ENCODE results near the gene KRT3.
"Not testable (repeated sequence)": the region's sequence is repeated elsewhere in the genome, so short reads cannot be mapped to it uniquely, and the experiment has no call there.

KRT3 gene

DNA sequence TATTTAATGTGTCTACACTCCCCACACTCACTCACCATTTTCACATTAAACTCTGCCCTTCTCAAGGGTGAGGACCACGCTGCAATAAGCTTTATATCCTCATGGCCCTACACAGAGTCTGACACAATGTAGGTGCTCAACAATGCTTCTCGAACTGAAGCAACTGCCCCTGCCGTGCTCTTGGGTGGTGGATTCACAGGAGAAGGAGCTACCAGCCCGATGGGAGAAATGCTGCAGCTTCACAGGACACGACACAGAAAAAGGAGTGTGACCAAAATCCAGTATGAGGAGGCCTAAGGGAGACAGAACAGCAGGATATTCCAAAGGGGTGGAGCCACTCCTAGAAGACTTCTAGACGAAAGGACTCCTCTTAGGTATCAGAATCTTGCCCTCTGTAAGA, 6.5 kb upstream of the KRT3 start:
- no peak for DNase-seq (ENCODE audit: low read depth, low spot score)
- H3K4me3 ChIP-seq (ENCODE audit: low read length) = no peak overlapping the region

- DNase-seq (ENCODE audit: low read depth, low spot score) = no peak
- no peak overlapping the region for H3K4me3 ChIP-seq (ENCODE audit: low read length)
Measured at GRCh38 chr12:52801773-52802172, 5.9 kb upstream of the KRT3 start.

GRCh38 chr12:52800259-52800917, 4.5 kb upstream of the KRT3 start:
- DNase-seq (ENCODE audit: low read depth, low spot score) = no peak
- H3K4me3 ChIP-seq (ENCODE audit: low read length) = no peak overlapping the region

DNA sequence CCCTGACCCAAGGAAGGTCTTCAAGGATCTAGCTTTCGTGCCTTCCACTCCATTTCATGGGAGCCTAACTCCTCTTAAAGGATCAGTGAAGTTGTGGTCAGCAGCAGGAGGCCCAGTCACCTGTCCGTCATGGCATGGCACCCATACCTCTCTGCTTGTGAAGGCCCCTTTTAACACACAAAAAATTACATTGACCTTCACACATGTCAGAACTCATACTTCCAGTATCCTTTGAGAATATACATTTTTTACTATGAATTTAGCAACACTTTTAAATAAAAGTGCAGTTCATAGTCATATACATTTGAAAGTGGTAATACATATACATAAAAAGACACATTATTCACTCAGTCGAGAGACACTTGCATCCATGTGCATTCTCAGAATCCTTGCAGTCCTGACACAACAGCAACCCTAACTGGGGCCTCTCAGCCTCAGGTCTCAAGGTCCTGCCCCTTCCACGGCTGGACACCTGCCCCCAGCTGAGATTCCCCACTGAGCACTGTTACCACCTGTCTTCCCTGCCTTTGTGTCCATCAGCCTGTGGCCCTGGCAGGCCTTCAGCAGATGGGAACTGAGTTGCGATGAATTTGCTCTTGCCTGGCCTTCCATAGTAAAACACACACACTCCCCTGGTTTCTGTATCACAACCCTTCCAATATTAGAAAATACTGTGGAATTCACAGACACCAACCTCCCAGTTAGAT, 3.7 kb upstream of the KRT3 start:
- DNase-seq (ENCODE audit: low read depth, low spot score) = no peak
- H3K4me3 ChIP-seq (ENCODE audit: low read length) = no peak overlapping the region

DNA sequence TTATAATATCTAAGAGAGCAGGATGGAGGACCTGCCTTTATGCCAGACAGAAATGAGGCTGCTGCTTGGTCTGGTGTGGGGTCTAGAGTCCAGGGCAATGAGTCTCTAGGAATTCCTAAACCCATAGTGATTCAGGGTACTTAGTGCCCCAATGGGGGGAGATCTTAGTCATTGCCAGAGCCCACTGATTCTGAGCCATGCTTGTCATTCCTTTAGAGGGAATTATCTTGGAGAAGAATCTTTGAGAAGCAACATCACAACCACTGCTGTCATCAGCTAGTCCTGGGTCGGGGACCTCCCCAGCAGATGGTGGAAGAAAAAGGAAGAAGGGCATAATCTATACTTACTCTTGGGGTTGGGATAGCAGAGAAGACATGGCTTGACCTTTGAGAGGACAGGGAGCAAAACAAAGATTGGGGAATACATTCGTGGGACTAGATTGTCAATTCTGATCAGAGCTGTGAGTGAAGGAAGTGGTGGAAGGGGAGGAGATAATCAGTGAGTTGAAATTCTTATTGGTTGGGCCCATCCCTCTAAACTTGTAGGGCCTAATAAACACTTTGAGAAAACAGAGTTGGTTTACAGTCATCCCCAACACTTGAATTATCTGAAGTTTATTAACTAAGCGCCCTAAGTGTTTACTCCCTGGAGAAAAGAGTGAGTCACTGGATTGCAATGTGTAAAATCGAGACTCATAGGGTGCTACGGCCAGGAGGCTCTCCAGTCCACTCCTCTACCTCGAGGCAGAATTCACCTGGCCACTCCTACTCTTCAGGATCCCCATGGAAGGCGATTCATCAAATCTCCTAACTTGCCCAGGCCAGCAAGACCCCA, 3.0 kb upstream of the KRT3 start:
- no peak for DNase-seq (ENCODE audit: low read depth, low spot score)
- no peak overlapping the region for H3K4me3 ChIP-seq (ENCODE audit: low read length)

GRCh38 chr12:52798003-52798670, 2.2 kb upstream of the KRT3 start:
- no peak for DNase-seq (ENCODE audit: low read depth, low spot score)
- no peak overlapping the region for H3K4me3 ChIP-seq (ENCODE audit: low read length)

- DNase-seq (ENCODE audit: low read depth, low spot score) = no peak
- H3K4me3 ChIP-seq (ENCODE audit: low read length) = no peak overlapping the region
Measured at GRCh38 chr12:52797529-52797894, 1.6 kb upstream of the KRT3 start.

DNA sequence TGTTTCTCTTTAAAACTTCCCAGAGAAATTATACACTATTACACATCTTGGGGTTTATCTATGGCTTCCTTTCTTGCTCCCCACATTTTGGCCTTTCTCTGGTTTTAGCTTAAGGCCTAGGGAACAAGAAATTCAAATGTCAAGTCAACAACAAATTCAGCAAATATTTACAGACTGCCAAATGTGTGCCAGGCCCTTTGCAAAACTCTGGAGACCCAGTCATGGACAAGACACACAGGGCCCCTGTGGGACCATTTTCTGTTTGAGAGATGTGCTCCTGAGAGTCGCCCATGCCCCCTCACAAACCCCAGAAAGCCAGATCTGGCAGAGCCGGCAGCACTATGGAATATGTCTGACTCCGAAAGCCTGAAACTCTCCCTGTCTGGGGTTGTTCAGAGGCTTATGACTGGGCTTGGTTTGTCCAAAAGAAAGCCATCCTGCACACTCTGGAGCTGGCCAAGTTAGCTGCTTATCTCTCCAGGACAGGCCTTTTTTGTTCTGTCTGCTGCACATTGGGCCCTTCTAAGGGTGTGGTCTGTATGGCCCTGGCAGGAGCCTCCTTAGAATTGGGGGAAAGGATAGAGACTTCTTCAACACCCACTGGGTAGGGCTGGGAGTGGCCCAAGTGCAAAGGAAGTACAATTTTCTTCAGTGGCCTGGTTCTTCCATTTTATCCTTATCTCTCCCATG, 1.1 kb upstream of the KRT3 start:
- H3K4me3 ChIP-seq (ENCODE audit: low read length) = no peak overlapping the region
- DNase-seq (ENCODE audit: low read depth, low spot score) = no peak

- no peak for DNase-seq (ENCODE audit: low read depth, low spot score)
- H3K4me3 ChIP-seq (ENCODE audit: low read length) = no peak overlapping the region
Measured at GRCh38 chr12:52796429-52796794, 495 bp upstream of the KRT3 start.

- H3K4me3 ChIP-seq (ENCODE audit: low read length) = not testable (repeated sequence)
Measured at GRCh38 chr12:52795332-52795674, 614 bp downstream of the KRT3 start.

GRCh38 chr12:52794479-52795331, 1.2 kb downstream of the KRT3 start:
- no peak for DNase-seq (ENCODE audit: low read depth, low spot score)

More at GRCh38 chr12:52795332-52795674, 614 bp downstream of the KRT3 start:
- not testable (repeated sequence) for DNase-seq (ENCODE audit: low read depth, low spot score)

GRCh38 chr12:52792185-52793029, 3.5 kb downstream of the KRT3 start:
- no peak overlapping the region for H3K4me3 ChIP-seq (ENCODE audit: low read length)
- no peak for DNase-seq (ENCODE audit: low read depth, low spot score)

More at GRCh38 chr12:52794479-52795331, 1.2 kb downstream of the KRT3 start:
- H3K4me3 ChIP-seq (ENCODE audit: low read length) = no peak overlapping the region

GRCh38 chr12:52791271-52792184, 4.4 kb downstream of the KRT3 start:
- H3K4me3 ChIP-seq (ENCODE audit: low read length) = no peak overlapping the region
- no peak for DNase-seq (ENCODE audit: low read depth, low spot score)

DNA sequence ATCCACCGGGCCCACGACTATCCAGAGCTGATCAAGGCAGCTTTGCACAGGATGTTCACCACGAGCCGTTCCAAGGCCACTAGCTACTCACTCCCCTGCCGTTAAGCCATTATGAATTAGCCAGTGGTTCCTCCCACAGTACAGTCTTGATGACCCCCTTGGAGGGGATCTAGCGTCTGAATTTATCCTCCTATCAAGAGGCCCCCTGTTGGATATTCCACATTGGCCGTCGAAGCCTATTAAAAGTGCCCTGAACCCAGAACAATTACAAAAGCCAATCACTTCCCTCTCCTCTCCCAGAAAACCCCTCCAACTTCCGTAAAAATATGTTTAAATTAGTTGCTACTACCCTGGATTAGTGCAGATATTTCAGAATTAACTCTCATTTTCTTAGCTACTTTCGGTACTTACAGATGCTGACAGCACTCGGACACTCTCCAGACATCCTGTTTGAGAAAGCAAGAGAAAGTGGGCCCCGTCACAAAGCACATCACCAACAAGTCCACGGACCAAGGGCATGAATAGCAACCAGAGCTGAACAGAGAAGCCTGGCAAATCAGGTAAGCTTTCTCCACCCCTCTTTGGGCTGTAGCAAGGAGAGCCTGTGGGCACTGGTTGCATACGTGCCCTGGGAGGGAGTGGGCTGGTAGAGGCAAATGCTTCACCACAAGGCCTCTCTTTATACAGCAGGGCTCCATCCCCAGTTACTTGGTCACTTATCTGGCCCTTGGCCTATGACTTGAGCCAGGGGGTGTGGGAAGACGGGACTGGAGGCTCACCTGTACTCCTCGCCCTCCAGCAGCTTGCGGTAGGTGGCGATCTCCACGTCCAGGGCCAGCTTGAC, 5.3 kb downstream of the KRT3 start:
- H3K4me3 ChIP-seq (ENCODE audit: low read length) = no peak overlapping the region
- no peak for DNase-seq (ENCODE audit: low read depth, low spot score)

GRCh38 chr12:52789637-52790426, 6.1 kb downstream of the KRT3 start:
- no peak for DNase-seq (ENCODE audit: low read depth, low spot score)
- no peak overlapping the region for H3K4me3 ChIP-seq (ENCODE audit: low read length)
